HG02938 (cell line): ENCODE results near the gene MAPK10.

Source experiments
- ATAC-seq: cut with Tn5 transposase; IDR thresholded peaks from one replicate; pipeline ENCODE4 v1.9.1; 2021; ENCODE audit warnings: mild to moderate bottlenecking, moderate library complexity; ENCODE audit not compliant: unreplicated experiment

MAPK10 gene

DNA sequence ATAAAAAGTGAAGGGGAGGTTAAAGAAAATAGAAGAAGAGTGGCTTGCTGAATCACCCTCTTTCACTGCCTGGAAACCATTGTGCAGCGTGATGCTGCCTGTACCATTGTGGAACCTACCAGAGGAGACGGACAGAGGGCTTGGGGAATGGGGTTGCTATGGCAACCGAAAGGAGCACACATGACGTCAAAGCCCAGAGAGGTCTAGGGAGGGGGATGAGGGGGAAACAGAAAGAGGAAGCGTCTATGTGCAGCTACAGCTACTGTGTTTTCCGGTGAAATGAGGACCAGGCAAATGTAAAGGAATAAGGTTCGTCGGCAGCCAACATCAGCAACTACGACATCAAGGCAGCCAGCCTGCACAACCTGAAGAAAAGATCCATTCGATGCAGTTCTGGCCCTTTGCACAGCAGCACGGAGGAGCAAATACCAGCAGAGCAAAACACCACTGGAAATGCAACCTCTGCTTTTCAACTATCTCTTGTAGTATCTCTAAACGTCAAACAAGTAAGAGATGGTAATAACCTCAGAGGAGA, at the start of gene MAPK10:
Gene MAPK10 (minus strand): TSS at position 110 of the 535 bp plus-strand sequence.
- ATAC-seq = peak; percentile 98

GRCh38 chr4:86403575-86403974, 43.7 kb upstream of the MAPK10 start:
- no peak for ATAC-seq

GRCh38 chr4:86401826-86402225, 42.0 kb upstream of the MAPK10 start:
- ATAC-seq = no peak

DNA sequence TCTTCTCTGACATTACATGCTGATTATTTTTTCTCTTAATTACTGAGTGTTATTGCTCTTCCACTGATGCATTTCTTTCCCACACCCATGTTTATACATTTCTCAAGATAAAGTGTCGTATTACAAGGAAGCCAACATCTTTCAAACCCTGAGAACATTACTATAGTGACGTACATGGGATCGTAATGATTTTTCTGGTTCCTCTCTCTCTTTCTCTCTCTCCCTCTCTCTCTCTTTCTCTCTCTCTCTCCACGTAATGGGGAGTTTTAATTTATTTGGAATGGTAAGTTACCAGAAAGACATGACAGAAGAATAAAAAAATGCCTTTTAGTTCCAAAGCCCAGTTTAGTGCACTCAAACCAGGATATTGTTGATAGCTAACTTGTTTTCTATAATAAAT, 40.4 kb upstream of the MAPK10 start:
- no peak for ATAC-seq

- peak; percentile 86 for ATAC-seq
Observed at GRCh38 chr4:86398187-86398586, 38.3 kb upstream of the MAPK10 start.

- ATAC-seq = no peak
Observed at GRCh38 chr4:86393749-86394148, 33.9 kb upstream of the MAPK10 start.

DNA sequence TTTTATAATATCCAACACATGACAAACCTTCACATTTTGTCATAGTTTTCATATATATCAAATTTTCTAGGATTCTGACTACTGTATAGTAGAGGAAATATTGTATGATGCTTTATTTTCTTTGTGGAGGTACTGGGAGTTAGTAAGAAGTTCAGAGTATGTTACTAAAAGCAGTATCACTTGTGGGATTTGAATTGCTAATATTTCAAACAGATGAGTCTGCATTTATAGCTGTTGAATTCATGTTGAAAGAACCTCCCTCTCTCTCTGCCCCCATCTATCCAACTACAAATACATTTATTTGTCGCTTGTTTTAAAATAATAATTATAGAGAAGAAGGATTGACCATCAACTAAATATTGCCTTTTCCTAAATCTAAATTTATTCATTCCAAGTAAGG, 29.8 kb upstream of the MAPK10 start:
- ATAC-seq = no peak

- no peak for ATAC-seq
Observed at GRCh38 chr4:86388252-86388651, 28.4 kb upstream of the MAPK10 start.

- ATAC-seq = no peak
Observed at GRCh38 chr4:86386817-86387415, 27.1 kb upstream of the MAPK10 start.

DNA sequence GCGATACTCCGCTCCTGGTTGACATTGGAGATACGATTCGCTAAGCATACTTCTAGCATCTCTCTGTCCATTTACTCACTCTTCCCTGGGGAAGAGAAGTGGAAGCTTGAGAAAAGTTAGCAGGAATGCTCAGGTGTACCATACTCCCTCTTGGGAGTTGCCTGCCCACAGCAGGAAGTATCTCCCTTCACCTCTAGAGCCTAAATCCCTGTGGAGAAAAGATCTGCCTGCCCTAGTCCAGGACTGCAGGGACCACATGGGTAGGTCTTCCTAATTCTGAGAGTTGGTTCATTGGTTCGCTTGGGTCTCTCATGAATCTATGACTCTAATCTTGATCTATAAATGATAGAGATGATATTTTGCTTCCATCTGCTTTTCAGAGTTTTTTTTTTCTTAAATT, 26.3 kb upstream of the MAPK10 start:
- ATAC-seq = no peak

- no peak for ATAC-seq
Observed at GRCh38 chr4:86381431-86381830, 21.6 kb upstream of the MAPK10 start.

- no peak for ATAC-seq
Observed at GRCh38 chr4:86380181-86380724, 20.4 kb upstream of the MAPK10 start.

GRCh38 chr4:86376850-86377249, 17.0 kb upstream of the MAPK10 start:
- no peak for ATAC-seq

DNA sequence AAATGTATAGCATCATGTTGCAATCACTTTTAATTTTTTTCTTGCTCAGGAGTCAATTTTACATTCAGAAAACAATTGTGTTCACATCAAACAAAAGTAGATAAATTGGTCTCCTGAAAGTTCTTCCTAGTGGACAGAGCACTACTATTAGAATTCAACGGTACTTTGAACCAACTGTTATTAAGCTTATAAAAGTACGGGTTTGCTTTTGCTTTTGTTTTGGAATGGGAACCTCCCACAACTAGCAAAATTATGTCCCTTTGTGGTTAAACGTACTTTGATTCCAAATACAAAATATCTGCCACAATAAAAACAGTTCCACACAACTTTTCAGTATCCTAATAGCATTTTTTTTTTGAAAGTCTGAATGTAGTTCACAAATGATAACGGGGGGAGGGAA, 8.6 kb upstream of the MAPK10 start:
- ATAC-seq = no peak

GRCh38 chr4:86367577-86367976, 7.7 kb upstream of the MAPK10 start:
- no peak for ATAC-seq

- ATAC-seq = no peak
Observed at GRCh38 chr4:86366920-86367319, 7.1 kb upstream of the MAPK10 start.

DNA sequence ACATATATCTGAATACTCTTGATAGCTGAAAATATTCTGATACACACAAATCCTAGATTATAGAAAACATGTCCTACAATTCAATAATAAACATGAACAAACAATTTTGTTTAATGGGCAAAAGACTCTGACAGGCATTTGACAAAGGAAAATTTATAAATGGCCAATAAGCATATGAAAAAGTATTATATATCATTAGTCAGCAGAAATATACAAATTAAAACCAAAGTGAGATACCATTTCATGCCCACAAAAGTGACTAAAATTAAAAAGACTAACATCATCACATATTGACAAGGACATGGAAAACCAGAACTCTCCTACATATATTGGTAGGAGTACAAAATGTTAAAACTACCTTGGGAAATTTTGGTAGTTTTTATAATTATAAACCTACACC, 2.7 kb upstream of the MAPK10 start:
- ATAC-seq = no peak

GRCh38 chr4:86358257-86358656, 1.6 kb downstream of the MAPK10 start:
- ATAC-seq = no peak

DNA sequence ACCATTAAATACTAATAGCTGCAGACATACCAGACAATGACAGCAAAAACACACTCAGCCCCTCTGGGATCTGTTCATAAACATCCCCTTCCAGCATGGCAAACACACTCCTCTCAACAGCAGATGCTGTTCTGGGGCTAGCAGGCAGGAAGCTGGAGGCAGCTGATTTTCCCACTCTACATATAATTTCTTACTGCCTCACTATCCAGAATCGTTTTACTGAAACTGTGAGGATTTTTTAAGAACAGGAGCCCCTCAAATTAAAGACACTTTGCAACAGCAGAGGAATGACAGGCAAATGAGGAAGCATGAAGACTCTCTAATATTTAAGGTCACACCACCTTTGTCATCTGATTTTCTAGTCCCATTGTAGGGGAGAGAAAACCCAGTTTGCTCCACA, 2.2 kb downstream of the MAPK10 start:
- ATAC-seq = no peak

GRCh38 chr4:86356425-86357210, 3.2 kb downstream of the MAPK10 start:
- no peak for ATAC-seq

- no peak for ATAC-seq
Observed at GRCh38 chr4:86354390-86354789, 5.5 kb downstream of the MAPK10 start.

DNA sequence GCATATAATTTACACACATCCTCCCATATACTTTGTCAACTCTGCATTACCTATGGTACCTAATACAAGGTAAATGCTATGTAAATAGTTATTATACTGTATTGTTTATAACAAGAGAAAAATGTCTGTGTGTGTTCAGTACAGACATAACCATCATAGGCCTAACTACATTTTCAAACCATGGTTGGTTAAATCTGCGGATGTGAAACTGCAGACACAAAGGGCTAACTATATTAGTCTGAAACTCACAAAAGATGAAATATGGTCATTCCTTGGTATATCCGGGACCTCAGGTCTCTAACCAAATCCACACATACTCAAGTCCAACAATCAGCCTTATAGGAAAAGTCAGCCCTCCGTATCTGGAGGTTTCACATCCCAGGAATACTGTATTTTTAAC, 13.5 kb downstream of the MAPK10 start:
- no peak for ATAC-seq
